ENCODE measurements around the gene ATXN3. TPM values are rescaled to one million over a fixed set of nuclear protein-coding genes. Genes with fewer than 3 reads are reported as not detected.

The ATXN3 gene
- total and polyA plus RNA-seq, 2 of the 13 experiments (the other 11 are each of a cell fraction or from before 2014, with no cell fraction given): 14.9 to 17.3 TPM

GRCh38 chr14:92039719-92040430 lies 66.5 kb downstream of the ATXN3 start, which contains the start of gene TRIP11 (continued):
- peak; percentile 82; the same call in 1 of the 2 replicates for TF ChIP-seq ZFP91 (CRISPR knock-in tag; IDR thresholded peaks at IDR 0.05; ENCODE audit: borderline replicate concordance)
- peak; percentile 28; the same call in 1 of the 2 replicates for TF ChIP-seq FOXP4 (CRISPR knock-in tag; IDR thresholded peaks at IDR 0.05)
- TF ChIP-seq REPIN1 (CRISPR knock-in tag; IDR thresholded peaks at IDR 0.05; ENCODE audit: borderline replicate concordance, low read depth): peak; percentile 78; the same call in 1 of the 2 replicates
- TF ChIP-seq TEAD3 (CRISPR knock-in tag; optimal IDR thresholded peaks at IDR 0.05; ENCODE audit: borderline replicate concordance): peak; percentile 61
- TF ChIP-seq HIC2 (CRISPR knock-in tag; IDR thresholded peaks at IDR 0.05; ENCODE audit: low read depth): 0 out of 2 replicates have a peak, but pooled peaks have one; percentile 16
- 0 out of 2 replicates have a peak, but pooled peaks have one; percentile 30 for TF ChIP-seq TEF (CRISPR knock-in tag; IDR thresholded peaks at IDR 0.05)
- TF ChIP-seq RFXAP (CRISPR knock-in tag; IDR thresholded peaks at IDR 0.05; ENCODE audit: borderline replicate concordance): peak; percentile 85; the same call in 1 of the 2 replicates
- no peak for TF ChIP-seq MLX (CRISPR knock-in tag; IDR thresholded peaks at IDR 0.05)
- TF ChIP-seq ATF7-NPFF (CRISPR knock-in tag; IDR thresholded peaks at IDR 0.05; ENCODE audit: low read depth): peak; percentile 73
- TF ChIP-seq NKX3-1 (CRISPR knock-in tag; IDR thresholded peaks at IDR 0.05): peak; percentile 41; the same call in 1 of the 2 replicates
- TF ChIP-seq ZNF619 (CRISPR knock-in tag; IDR thresholded peaks at IDR 0.05): peak; percentile 76
- no peak for TF ChIP-seq E2F2 (CRISPR knock-in tag; IDR thresholded peaks at IDR 0.05; ENCODE audit: borderline replicate concordance)
- no peak; the same call in 1 of the 2 replicates for TF ChIP-seq ZNF160 (CRISPR knock-in tag; IDR thresholded peaks at IDR 0.05)

Data from HepG2 (cell line).